Right ventricle myocardium inferior (tissue), 1 donor: ENCODE results near the gene CADM2. TPM values are rescaled to one million over a fixed set of nuclear protein-coding genes. Genes with fewer than 3 reads are reported as not detected.
"Not testable (repeated sequence)": the region's sequence is repeated elsewhere in the genome, so short reads cannot be mapped to it uniquely, and the experiment has no call there.

Source experiments
- ATAC-seq: fragments of 200-7000 bp; cut with Tn5 transposase; one replicate; pipeline ENCODE4 v1.9.1; 2020; ENCODE audit warnings: mild to moderate bottlenecking, moderate library complexity
- DNase-seq: peaks from one replicate; pipeline ENCODE4 v3.0.0; 2021; ENCODE audit errors: missing footprints
- intact Hi-C: fragments of 100-400 bp; cut with DNase I; formaldehyde crosslinking; loops from one replicate; pipeline ENCODE4 v1.11.0; 2022
- total RNA-seq: library from RNA; stranded (reverse); fragmentation: NEBNext Ultra II Directional; extraction: Animal tissue kit (Norgen Biotek cat#: 25700); gene quantifications from one replicate; pipeline ENCODE4 v1.2.1, GENCODE V29; 2021
- donor health status: DM: no; HTN: yes; CAD: no; lungs with severe emphysema.

Gene CADM2
- total RNA-seq, 1 donor from 2014 or later = 0.76 TPM

GRCh38 chr3:85670634-85671205 lies 711.9 kb downstream of the CADM2 start:
- intact Hi-C loops = no loop called here
- ATAC-seq (no peak), DNase-seq (no peak)

GRCh38 chr3:85672761-85673160 lies 714.0 kb downstream of the CADM2 start:
- ATAC-seq (no peak), DNase-seq (no peak)
- intact Hi-C loops = no loop called here

DNA sequence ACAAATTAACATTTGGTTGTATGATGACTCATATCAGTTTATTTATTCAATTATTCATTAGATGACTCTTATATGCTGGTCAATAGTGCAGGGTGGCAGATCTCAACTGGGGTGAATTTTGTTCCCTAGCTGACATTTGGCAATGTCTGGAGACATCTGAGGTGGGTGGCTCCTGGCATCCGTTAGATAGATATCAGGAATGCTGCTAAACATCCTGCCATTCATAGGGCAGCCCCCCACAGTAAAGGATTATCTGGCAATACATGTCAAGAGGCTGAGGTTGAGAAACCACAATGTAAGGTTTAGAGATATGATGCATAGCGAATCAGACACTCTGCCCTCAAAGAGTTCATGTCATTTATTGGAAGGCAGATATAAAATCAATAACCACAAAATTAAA lies 719.9 kb downstream of the CADM2 start:
- no peak for ATAC-seq
- intact Hi-C loops = no loop called here
- no peak for DNase-seq

GRCh38 chr3:85681906-85682305 lies 723.1 kb downstream of the CADM2 start:
- intact Hi-C loops = no loop called here
- no peak for ATAC-seq
- DNase-seq = no peak

GRCh38 chr3:85691196-85691595 lies 732.4 kb downstream of the CADM2 start:
- ATAC-seq (no peak), DNase-seq (no peak)
- intact Hi-C loops = no loop called here

GRCh38 chr3:85697156-85697555 lies 738.4 kb downstream of the CADM2 start:
- intact Hi-C loops = no loop called here
- ATAC-seq (no peak), DNase-seq (no peak)

GRCh38 chr3:85706130-85706529 lies 747.3 kb downstream of the CADM2 start:
- intact Hi-C loops = no loop called here
- no peak for ATAC-seq
- no peak for DNase-seq

- DNase-seq, intact Hi-C loops, ATAC-seq: not testable (repeated sequence)
These were observed 749.5 kb downstream of the CADM2 start for GRCh38 chr3:85708325-85708724.

GRCh38 chr3:85709346-85709892 lies 750.6 kb downstream of the CADM2 start:
- intact Hi-C loops = no loop called here
- ATAC-seq = no peak
- no peak for DNase-seq

DNA sequence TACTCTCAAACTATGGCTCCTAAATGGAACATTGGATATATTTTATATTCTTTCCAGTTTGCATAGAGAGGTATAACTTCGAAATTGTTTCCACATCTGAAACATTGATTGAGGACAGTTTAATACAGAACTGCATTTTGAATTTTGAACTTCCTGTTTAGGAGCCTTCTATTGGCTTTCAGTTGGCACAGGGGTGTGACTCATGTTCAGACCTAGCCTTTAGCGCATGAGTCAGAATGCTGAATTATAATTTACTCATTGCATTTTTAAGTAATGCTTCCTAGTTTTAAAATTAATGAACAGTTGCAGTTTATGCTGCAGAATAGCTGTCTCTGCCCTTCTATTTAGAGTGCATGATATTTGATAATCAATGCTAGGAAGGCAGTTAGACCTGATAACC lies 751.7 kb downstream of the CADM2 start:
- DNase-seq (no peak), ATAC-seq (no peak)
- intact Hi-C loops = no loop called here

- DNase-seq = peak; percentile 18
- intact Hi-C loops = no loop called here
- no peak for ATAC-seq
These were observed 762.8 kb downstream of the CADM2 start for GRCh38 chr3:85721409-85722145.

GRCh38 chr3:85725809-85726208 lies 767.0 kb downstream of the CADM2 start:
- DNase-seq (no peak), ATAC-seq (no peak)
- intact Hi-C loops = no loop called here

DNA sequence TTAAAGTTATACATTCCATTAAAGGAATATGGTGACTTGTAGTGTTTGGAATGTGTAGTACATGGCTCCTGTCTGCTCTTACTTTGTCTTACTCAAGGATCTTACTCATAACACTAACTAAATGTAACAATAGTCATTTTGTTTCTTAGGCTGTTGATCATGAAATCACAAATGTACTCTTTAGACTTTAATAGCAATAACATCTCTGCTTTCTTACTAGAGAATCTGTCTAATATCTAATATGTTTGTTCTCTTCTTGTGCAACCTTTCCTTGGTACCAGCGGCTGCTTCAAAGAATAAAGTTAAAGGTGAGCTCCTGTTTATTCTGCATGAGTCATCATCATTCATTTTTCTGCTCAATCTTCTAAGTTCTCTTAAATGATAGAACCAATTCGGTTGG lies 767.5 kb downstream of the CADM2 start:
- ATAC-seq = no peak
- intact Hi-C loops = no loop called here
- DNase-seq = no peak

GRCh38 chr3:85737846-85738245 lies 779.1 kb downstream of the CADM2 start:
- intact Hi-C loops = no loop called here
- DNase-seq (no peak), ATAC-seq (no peak)

GRCh38 chr3:85740561-85740960 lies 781.8 kb downstream of the CADM2 start:
- intact Hi-C loops = no loop called here
- no peak for ATAC-seq
- no peak for DNase-seq

DNA sequence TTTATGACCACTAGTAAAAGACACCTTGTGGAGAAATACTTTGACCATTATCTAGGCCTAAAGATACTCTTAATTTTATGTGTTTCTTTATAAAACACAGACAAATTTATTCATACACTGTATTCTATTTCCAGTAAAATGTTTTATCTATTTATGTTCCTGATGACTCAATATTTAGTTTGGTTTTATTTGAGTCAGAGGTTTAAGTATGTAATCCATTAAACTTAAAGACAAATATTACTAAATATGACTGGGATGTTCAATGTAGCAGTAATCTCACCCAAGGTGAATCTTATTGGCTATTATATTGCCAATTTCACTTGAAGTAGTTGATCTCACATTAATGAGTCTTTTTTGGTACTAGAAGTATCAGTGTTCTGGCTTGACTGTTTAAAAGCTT lies 799.7 kb downstream of the CADM2 start:
- DNase-seq (no peak), ATAC-seq (no peak)
- intact Hi-C loops = no loop called here

DNA sequence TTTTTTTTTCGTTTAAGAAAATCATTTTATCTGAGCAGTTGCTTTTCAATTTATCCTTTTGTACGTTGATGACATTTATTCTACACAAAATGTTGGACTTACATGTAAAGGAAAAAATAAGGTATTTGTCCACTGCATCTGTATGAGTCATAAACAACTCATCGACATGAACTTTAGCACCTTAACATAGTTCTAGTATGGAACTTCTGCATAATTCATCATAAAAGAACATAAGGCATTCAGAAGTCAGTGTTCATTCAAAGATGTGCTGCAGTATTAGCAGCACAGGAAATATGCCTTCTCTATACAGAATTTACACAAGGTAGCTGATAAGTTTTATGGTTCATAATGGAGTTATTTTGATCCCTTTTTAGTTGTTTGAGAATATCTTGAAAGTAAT lies 801.6 kb downstream of the CADM2 start:
- DNase-seq (no peak), ATAC-seq (no peak)
- intact Hi-C loops = no loop called here

GRCh38 chr3:85780806-85781205 lies 822.0 kb downstream of the CADM2 start:
- ATAC-seq = no peak
- no peak for DNase-seq
- intact Hi-C loops = no loop called here

DNA sequence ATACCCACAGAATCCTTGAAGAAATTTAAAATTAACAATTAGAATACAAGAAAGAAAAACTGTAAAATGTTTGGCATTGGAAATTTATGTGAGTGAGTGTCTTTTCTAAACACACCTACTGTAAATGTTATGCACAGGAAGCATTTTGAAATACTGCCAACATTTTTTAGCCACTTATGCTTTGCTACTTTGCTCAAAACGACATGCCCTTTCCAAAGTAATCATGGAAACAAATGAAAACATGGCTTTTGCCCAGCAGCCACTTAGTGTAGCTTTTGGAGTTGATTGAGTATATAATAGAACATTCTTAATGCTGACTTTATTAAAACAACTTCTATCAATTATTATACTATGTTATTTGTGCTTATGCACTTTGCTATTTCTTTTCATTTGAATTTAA lies 823.0 kb downstream of the CADM2 start:
- no peak for ATAC-seq
- intact Hi-C loops = no loop called here

DNA sequence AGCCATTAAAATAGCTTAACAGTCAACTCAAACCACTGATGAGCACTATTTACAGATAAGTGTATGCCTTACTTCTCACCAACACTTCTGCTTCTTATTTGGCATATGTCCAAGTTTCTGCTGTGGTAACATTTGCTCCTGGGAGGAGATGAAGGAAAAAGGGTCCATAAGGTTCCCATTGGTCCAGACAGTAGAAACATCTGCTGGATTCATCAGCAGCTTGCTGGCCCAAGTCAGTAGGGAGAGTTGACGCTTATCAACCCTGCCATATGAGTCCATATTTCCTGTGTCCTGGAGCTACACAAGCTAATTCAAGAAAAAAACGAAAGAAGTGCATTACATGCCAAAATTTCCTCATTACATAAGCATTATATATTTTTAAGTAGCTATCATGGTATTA lies 824.5 kb downstream of the CADM2 start:
- DNase-seq = no peak
- intact Hi-C loops = no loop called here
- no peak for ATAC-seq

More for the DNA sequence above, 823.0 kb downstream of the CADM2 start:
- DNase-seq = no peak

GRCh38 chr3:85785766-85786165 lies 827.0 kb downstream of the CADM2 start:
- no peak for DNase-seq
- intact Hi-C loops = no loop called here
- ATAC-seq = no peak
